Sigmoid colon (tissue), 7 donors: ENCODE data around the gene EFNA5. TPM values are rescaled to one million over a fixed set of nuclear protein-coding genes. Genes with fewer than 3 reads are reported as not detected.

Experiments
- DNase-seq: peaks from one replicate; pipeline ENCODE4 v3.0.0-alpha.2; 2019
- H3K27ac ChIP-seq, 4 donors: fragments of 200-600 bp; sonication (generic); one replicate each; pipeline ENCODE4 v1.5.1; 2016 to 2019; ENCODE audit warnings: mild to moderate bottlenecking in 1 of 4
- H3K27me3 ChIP-seq, 3 donors: fragments of 200-600 bp; sonication (generic); one replicate each; pipeline ENCODE4 v1.5.1; 2019; ENCODE audit warnings: mild to moderate bottlenecking in 1 of 3
- H3K36me3 ChIP-seq, 4 donors: fragments of 200-600 bp; sonication (generic); one replicate each; pipeline ENCODE4 v1.5.1; 2016 to 2019
- H3K4me1 ChIP-seq, 4 donors: fragments of 200-600 bp; sonication (generic); one replicate each; pipeline ENCODE4 v1.5.1; 2017 to 2019
- H3K4me3 ChIP-seq, 4 donors: fragments of 200-600 bp; sonication (generic); one replicate each; pipeline ENCODE4 v1.5.1; 2017 to 2019; ENCODE audit warnings: mild to moderate bottlenecking in 2 of 4, moderate library complexity in 1 of 4
- H3K9me3 ChIP-seq, 4 donors: fragments of 200-600 bp in 3 of 4; sonication (generic) in 3 of 4; one replicate each; pipeline versions ENCODE4 v1.5.1 to v1.6.1; 2013 to 2019
- CTCF ChIP-seq, 4 experiments: fragments of 450-650 bp in 3 of 4; fragments of 200-600 bp in 1 of 4; IDR thresholded peaks; one replicate each; pipeline ENCODE4 v1.5.1; 2016 to 2019; ENCODE audit warnings: antibody characterized with exemption in 4 of 4, mild to moderate bottlenecking in 3 of 4, moderate library complexity in 2 of 4
- EP300 ChIP-seq, 4 donors: sonication (generic); formaldehyde crosslinking; IDR thresholded peaks; one replicate each; pipeline ENCODE4 v1.6.1; 2017; ENCODE audit warnings: antibody characterized with exemption in 4 of 4
- POLR2A ChIP-seq, 2 donors: fragments of 450-650 bp; IDR thresholded peaks; one replicate each; pipeline ENCODE4 v1.6.1; 2016; ENCODE audit warnings: antibody characterized with exemption in 2 of 2, mild to moderate bottlenecking in 2 of 2, moderate library complexity in 2 of 2
- POLR2AphosphoS5 ChIP-seq, 4 donors: sonication (generic); formaldehyde crosslinking; IDR thresholded peaks; one replicate each; pipeline ENCODE4 v1.6.1; 2017; ENCODE audit warnings: antibody characterized with exemption in 4 of 4
- WGBS, 2 donors: extraction: QIAGEN DNeasy Blood & Tissue Kit; methylation state at CpG; one replicate each; pipeline ENCODE4 v1.1.7; 2013; 5-methylcytosine and 5-hydroxymethylcytosine counted together
- intact Hi-C: fragments of 100-400 bp; cut with DNase I; formaldehyde crosslinking; loops from one replicate; pipeline ENCODE4 v1.15.1; 2023
- polyA plus RNA-seq, 3 donors: library from polyadenylated mRNA; stranded (reverse); fragments of 200-250 nt; gene quantifications; one replicate each; pipeline ENCODE4 v1.2.3, GENCODE V29; 2013
- total RNA-seq, 4 donors: library from RNA; depleted of rRNA; stranded (reverse); fragments of >200 nt; gene quantifications; one replicate each; pipeline ENCODE4 v1.1.0, GENCODE V29; 2016
- donor health status: healthy with polysubstance abuse.
- donor health status: Bipolar disorder and iron deficiency.
- donor health status: healthy.

Gene EFNA5
- total and polyA plus RNA-seq, 7 donors = 0.60 to 10.8 (median 6.8) TPM

DNA sequence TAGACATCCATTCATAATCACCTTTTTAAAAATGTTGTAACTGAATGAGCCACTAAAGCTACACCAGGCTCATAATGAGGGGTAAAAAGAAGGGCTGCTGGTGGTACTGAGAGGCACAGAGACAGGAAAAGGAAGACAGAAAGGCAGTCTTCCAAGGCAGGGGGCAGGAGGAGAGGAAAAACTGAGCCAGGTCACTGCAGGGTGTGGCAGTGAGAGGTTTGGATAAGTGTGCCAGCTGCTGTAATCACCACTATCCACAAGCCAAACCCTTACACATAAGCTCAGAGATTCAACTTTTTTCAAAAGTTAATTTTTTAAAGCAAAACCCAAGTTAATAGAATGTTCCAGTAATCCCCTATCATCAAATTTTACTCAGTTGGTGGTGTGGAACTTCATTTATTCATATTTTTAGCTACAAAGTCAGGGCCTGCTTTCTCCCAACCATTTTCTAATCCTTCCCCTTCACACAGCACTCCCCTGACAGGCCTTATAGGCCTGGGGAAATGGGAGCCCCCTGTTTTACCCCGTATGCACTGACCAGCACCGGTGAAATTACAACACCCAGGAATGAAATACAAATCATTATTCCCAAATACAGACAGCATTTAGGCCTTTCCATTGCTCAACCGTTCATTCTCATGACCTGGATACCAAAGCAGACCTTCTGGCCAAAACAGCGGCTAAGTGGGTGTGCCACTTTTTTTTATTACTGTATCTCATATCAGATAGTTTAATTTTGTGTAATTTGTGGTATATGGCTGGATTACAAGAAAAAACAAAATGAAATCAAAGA lies 76.3 kb downstream of the EFNA5 start:
- H3K4me3 ChIP-seq = no peak overlapping the region
- WGBS, 2 donors = 23 to 68% methylated on average over 4 of the region's 4 CpGs
- TF ChIP-seq POLR2AphosphoS5 (IDR thresholded peaks at IDR 0.05) (peak in 1 of 4 donors; percentile 14), CTCF (IDR thresholded peaks at IDR 0.05) (no peak), EP300 (IDR thresholded peaks at IDR 0.05) (no peak), POLR2A (IDR thresholded peaks at IDR 0.05) (no peak)
- no peaks in the 10 kb centered on the region for H3K27me3 ChIP-seq
- no peak for DNase-seq
- peaks cover 0 to 5% (median 0%) of the 10 kb centered on the region in 4 donors for H3K4me1 ChIP-seq
- intact Hi-C loops = no loop called here
- peak overlapping the region in 2 of 4 donors; percentile 15 to 28 for H3K27ac ChIP-seq
- H3K9me3 ChIP-seq = no peaks in the 10 kb centered on the region
- H3K36me3 ChIP-seq = no peaks in the 10 kb centered on the region

- WGBS, 2 donors = 68 to 72% methylated on average over 3 of the region's 3 CpGs
- Histone ChIP-seq H3K4me3 (no peak overlapping the region), H3K27me3 (no peaks in the 10 kb centered on the region), H3K9me3 (no peaks in the 10 kb centered on the region), H3K4me1 (peaks cover 0 to 5% (median 0%) of the 10 kb centered on the region in 4 donors), H3K27ac (no peak overlapping the region), H3K36me3 (no peaks in the 10 kb centered on the region)
- DNase-seq = no peak
- intact Hi-C loops = no loop called here
- TF ChIP-seq POLR2A (IDR thresholded peaks at IDR 0.05) = no peak
- no peak for TF ChIP-seq CTCF (IDR thresholded peaks at IDR 0.05)
- TF ChIP-seq EP300 (IDR thresholded peaks at IDR 0.05) = no peak
- no peak for TF ChIP-seq POLR2AphosphoS5 (IDR thresholded peaks at IDR 0.05)
These were observed 77.7 kb downstream of the EFNA5 start for GRCh38 chr5:107593009-107593408.

DNA sequence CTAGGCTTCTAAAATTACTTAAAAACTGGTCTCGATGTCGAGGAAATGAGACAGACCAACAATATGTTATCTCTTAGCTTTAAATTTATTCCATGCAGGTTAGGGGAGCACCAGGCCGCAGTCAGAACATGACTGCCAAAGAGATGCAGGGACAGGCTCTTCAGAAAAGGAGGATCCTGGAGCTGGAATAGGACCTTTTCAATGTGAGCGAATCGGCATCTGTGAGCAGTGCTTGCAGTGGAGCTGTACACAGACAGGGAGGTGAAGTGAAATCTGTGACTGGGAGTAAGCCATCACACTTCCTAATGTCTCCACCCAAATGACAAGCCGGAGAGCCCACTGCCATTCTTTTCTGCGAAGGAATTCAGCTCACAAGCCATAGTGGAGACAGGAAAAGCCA lies 78.2 kb downstream of the EFNA5 start:
- Histone ChIP-seq H3K27me3 (no peaks in the 10 kb centered on the region), H3K4me1 (peaks cover 0 to 5% (median 0%) of the 10 kb centered on the region in 4 donors), H3K36me3 (no peaks in the 10 kb centered on the region), H3K9me3 (no peaks in the 10 kb centered on the region), H3K4me3 (no peak overlapping the region), H3K27ac (no peak overlapping the region)
- intact Hi-C loops = no loop called here
- TF ChIP-seq EP300 (IDR thresholded peaks at IDR 0.05) (no peak), POLR2AphosphoS5 (IDR thresholded peaks at IDR 0.05) (no peak), POLR2A (IDR thresholded peaks at IDR 0.05) (no peak), CTCF (IDR thresholded peaks at IDR 0.05) (no peak)
- no peak for DNase-seq
- WGBS, 2 donors = 89 to 96% methylated on average over 7 of the region's 7 CpGs

DNA sequence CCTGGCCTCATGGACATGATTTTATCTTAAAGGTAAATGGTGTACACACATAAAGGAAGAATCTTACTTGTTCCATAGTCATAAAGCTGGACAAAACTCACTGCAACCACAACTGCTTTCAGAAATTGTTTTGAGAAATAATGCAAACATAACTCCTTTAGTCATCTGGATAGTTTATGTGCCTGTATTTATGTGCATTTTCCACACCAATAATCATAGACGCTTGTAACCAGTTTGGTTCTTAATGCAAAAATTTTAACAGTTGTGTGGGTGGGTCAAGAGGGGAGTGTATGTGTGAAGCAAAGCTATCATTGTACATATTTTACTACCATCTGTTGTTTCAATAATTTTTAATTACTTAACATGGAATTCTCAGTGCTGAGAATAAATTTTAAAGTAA lies 80.1 kb downstream of the EFNA5 start:
- H3K36me3 ChIP-seq = no peaks in the 10 kb centered on the region
- DNase-seq = no peak
- WGBS, 2 donors = 79 to 86% methylated on average over 1 of the region's 1 CpG
- H3K9me3 ChIP-seq = no peaks in the 10 kb centered on the region
- H3K4me3 ChIP-seq = no peak overlapping the region
- intact Hi-C loops = no loop called here
- TF ChIP-seq POLR2A (IDR thresholded peaks at IDR 0.05) (no peak), CTCF (IDR thresholded peaks at IDR 0.05) (no peak), EP300 (IDR thresholded peaks at IDR 0.05) (no peak), POLR2AphosphoS5 (IDR thresholded peaks at IDR 0.05) (no peak)
- H3K27me3 ChIP-seq = no peaks in the 10 kb centered on the region
- H3K27ac ChIP-seq = no peak overlapping the region
- peaks cover 0 to 5% (median 0%) of the 10 kb centered on the region in 4 donors for H3K4me1 ChIP-seq
